Measurements from ENCODE around the gene SLF2. TPM values are rescaled to one million over a fixed set of nuclear protein-coding genes. Genes with fewer than 3 reads are reported as not detected.

The SLF2 gene
- total RNA-seq, 1 donor from 2014 or later: 12.1 TPM

DNA sequence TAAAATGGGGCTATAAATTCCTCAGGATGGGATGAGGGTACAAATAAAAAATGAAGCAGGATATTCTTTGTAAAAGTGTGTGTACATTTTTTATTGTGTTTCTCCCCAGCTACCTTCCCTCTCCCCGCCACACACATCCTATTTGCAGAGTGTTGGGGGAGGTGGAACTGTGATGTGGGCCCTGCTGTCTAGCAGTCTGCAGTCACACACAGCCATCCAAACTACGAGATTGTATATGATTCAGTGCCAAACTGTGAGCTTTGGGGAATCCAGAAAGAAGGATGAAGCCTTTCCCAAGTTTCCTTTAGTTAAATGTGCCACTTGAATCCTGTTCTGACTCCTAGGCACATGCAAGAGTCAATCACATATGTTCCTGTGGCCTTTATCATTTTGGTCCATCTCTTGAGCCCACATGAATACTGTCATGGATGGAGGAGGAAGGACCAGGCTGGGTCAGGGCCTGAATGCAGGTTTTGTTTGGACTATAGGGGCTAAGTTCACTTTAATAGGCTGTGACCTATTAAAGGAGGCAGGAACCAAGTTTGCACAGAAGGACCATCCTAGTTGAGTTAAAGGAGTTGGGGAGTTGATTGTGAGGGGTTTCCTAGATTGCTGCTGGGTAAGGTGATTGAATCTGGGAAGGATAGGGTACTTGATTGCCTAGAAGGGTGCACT is 55.4 kb downstream of the SLF2 start:
- no peak for FAIRE-seq

DNA sequence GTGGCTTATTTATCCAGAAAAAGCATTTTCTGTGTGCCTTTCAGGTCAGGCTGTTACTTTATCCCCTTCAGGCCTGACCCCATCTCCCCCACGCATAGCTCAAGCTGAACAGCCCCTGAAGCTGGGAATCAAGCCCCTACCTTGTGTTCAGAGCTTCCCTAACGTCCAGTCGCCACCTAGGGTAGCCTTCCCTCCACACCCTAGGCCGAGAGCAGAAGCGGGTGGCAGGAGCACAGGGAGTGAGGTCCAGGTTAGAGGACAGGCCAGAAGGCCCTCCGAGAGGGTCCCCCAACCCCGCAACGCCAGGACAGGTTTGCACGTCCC is 56.1 kb downstream of the SLF2 start:
- TF ChIP-seq, protein P1, sequence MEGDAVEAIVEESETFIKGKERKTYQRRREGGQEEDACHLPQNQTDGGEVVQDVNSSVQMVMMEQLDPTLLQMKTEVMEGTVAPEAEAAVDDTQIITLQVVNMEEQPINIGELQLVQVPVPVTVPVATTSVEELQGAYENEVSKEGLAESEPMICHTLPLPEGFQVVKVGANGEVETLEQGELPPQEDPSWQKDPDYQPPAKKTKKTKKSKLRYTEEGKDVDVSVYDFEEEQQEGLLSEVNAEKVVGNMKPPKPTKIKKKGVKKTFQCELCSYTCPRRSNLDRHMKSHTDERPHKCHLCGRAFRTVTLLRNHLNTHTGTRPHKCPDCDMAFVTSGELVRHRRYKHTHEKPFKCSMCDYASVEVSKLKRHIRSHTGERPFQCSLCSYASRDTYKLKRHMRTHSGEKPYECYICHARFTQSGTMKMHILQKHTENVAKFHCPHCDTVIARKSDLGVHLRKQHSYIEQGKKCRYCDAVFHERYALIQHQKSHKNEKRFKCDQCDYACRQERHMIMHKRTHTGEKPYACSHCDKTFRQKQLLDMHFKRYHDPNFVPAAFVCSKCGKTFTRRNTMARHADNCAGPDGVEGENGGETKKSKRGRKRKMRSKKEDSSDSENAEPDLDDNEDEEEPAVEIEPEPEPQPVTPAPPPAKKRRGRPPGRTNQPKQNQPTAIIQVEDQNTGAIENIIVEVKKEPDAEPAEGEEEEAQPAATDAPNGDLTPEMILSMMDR (IDR thresholded peaks at IDR 0.05; ENCODE audit: insufficient read depth, low read length, severe bottlenecking): no peak
- FAIRE-seq: no peak
- no peaks in the 10 kb centered on the region for H3K27me3 ChIP-seq (ENCODE audit: control insufficient read depth, insufficient read depth, low read length)
- peak overlapping the region; percentile 47 for H3K4me3 ChIP-seq (ENCODE audit: low read depth, low read length)
- DNase-seq (ENCODE audit: low read depth): no peak
- H3K36me3 ChIP-seq (ENCODE audit: control insufficient read depth, insufficient read depth, low read length): peaks cover 1% of the 10 kb centered on the region

More for the DNA sequence above, 55.4 kb downstream of the SLF2 start:
- Histone ChIP-seq H3K27me3 (ENCODE audit: control insufficient read depth, insufficient read depth, low read length) (no peaks in the 10 kb centered on the region), H3K4me3 (ENCODE audit: low read depth, low read length) (no peak overlapping the region), H3K36me3 (ENCODE audit: control insufficient read depth, insufficient read depth, low read length) (peaks cover 1% of the 10 kb centered on the region)
- DNase-seq (ENCODE audit: low read depth): no peak
- TF ChIP-seq, protein P1 (IDR thresholded peaks at IDR 0.05; ENCODE audit: insufficient read depth, low read length, severe bottlenecking): no peak

DNA sequence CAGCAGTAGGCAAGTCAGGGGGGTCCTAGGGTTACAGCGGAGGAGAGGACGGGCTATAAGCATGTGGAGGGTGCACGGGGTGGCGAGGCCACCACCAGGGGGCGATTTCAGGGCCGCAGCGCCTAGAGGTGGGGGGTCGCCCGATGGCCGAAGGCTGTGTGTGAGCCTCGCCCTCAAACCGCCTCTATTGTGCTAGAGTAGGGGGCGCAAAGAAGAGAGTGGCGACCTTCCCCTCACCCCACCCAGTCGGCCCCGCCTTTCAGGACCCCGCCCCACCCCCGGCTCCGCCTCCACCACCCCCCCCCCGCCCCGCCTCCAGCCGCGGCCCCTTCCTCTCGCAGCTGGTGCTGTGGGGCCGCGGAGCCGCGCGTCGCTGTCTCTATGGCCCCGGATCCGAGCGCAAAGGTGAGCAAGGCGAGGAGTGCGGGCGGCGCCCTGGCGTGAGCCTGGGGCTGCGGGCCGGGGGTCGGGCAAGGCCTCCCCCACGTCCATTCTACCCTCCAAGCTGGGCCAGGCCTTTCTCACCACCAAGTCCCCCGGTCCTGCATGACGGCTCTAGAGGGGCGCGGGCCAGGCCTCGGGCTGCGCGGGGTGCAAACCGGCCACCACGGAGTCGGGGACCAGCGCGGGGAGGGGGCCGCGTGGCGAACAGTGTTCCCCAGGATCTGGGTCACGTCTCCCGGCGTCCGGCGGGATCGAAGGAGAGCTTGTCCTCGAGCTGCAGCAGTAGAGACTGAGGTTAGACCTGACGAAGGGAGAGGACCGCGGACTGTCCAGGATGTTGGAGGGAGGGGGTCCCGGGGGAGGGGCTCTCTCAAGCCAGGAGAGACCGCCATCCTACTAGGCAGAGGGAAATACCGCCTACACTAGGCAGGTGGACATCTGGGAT is 56.7 kb downstream of the SLF2 start, which contains the start of gene SEMA4G:
Gene SEMA4G, plus strand, starts transcription at position 318 of the 889 bp plus-strand sequence. CDS start 3,409 bp downstream, outside the sequence.
- no peak for FAIRE-seq
- TF ChIP-seq, protein P1 (IDR thresholded peaks at IDR 0.05; ENCODE audit: insufficient read depth, low read length, severe bottlenecking): peak; percentile 91
- Histone ChIP-seq H3K36me3 (ENCODE audit: control insufficient read depth, insufficient read depth, low read length) (peaks cover 1% of the 10 kb centered on the region), H3K4me3 (ENCODE audit: low read depth, low read length) (peak within 1 kb of the TSS; percentile 47), H3K27me3 (ENCODE audit: control insufficient read depth, insufficient read depth, low read length) (no peaks in the 10 kb centered on the region)
- DNase-seq (ENCODE audit: low read depth): no peak

DNA sequence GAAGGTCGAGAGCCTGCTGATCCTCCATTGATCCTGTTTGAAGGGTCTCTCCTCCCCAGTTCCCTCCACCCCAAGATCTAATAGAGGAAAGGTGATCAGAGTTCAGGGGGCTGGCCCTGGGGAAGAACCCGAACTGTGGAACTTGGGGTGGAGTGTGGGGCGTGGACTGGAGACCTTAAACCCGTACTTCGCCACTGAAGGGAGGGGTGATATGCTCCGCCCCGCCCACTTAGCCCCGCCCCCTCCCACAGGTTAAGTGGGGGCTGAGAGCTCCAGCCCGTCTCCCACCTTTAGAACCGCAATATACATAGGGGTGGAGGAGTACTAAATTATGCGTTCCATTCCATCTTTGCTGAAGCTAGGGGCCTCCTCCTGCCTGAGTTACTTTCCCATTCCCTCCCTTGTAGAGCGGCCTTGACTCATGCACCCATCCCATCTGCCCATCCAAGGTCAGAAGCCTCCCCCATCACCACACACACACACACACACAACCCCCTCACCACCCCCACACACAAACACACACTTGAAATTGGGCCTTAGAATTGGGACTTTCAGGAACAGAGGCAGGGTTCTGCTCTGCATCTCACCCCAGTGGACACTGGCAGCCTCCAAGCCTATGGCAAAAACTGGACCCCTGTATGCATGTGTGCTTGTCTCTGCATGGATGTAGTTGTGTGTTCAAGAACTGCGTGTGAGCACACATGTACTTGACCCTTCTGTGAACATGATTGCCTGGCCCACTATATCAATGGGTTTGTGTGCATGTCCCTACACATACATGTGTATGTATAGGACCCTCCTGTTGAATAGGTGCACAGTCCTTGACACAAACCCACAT is 57.5 kb downstream of the SLF2 start:
- TF ChIP-seq, protein P1 (IDR thresholded peaks at IDR 0.05; ENCODE audit: insufficient read depth, low read length, severe bottlenecking): no peak
- DNase-seq (ENCODE audit: low read depth) (peak; percentile 17), FAIRE-seq (no peak)
- Histone ChIP-seq H3K36me3 (ENCODE audit: control insufficient read depth, insufficient read depth, low read length) (peaks cover 1% of the 10 kb centered on the region), H3K27me3 (ENCODE audit: control insufficient read depth, insufficient read depth, low read length) (no peaks in the 10 kb centered on the region), H3K4me3 (ENCODE audit: low read depth, low read length) (peak overlapping the region; percentile 47)

DNA sequence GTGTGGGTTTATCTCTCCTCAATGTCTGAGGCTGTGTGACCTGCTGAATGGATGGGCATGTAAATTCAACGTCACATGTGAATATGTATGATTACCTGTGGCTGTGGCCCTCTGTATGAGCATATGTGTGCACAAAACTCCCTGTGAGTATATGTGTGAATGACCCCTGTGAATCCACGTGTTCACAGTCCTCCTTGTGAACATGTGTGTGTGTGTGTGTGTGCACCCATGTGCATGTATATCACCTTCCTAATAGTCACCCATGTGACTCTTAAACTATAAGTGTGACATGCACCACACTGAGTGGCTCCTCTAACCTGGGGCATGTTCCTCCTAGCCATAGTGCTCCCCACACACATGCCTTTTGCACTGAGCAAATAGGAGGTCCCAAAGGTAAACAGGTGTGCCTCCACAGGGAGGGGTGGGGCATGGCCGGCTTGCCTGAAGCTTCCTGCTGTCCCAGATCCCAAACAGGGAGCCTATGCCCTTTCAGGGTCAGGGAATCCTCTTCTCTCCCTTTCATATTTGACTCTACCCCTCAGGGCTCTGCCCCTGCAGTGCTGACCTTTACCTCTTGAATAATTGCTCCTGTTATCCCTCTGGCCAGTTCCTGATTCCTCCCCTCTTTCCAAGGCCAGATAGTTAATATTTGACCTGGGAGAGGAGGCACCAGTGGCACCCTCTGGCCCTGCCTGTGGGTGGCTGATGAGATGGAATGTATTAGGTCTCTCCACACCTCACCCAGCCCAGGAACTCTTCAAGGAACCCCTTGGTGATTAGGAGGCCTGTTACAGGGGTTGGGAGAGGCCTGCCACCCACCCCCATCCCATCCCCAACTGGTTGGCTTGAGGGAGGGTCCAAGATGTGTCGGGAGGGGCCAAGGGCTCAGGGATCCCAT is 58.4 kb downstream of the SLF2 start:
- TF ChIP-seq, protein P1 (IDR thresholded peaks at IDR 0.05; ENCODE audit: insufficient read depth, low read length, severe bottlenecking): no peak
- DNase-seq (ENCODE audit: low read depth): no peak
- H3K36me3 ChIP-seq (ENCODE audit: control insufficient read depth, insufficient read depth, low read length): no peaks in the 10 kb centered on the region
- H3K4me3 ChIP-seq (ENCODE audit: low read depth, low read length): no peak overlapping the region
- H3K27me3 ChIP-seq (ENCODE audit: control insufficient read depth, insufficient read depth, low read length): no peaks in the 10 kb centered on the region
- FAIRE-seq: no peak
